Right atrium auricular region (tissue), 2 donors: ENCODE measurements around the gene EIPR1. TPM values are rescaled to one million over a fixed set of nuclear protein-coding genes. Genes with fewer than 3 reads are reported as not detected.
"Not testable (repeated sequence)": the region's sequence is repeated elsewhere in the genome, so short reads cannot be mapped to it uniquely, and the experiment has no call there.

Experiments used
- DNase-seq: peaks from one replicate; pipeline ENCODE4 v3.0.0-alpha.2; 2019; ENCODE audit warnings: low spot score
- H3K27ac ChIP-seq, 2 donors: fragments of 200-600 bp; sonication (generic); 1 replicate in 1 of 2; 2 replicates in 1 of 2; pipeline ENCODE4 v1.5.1; 2016 to 2019
- H3K27me3 ChIP-seq, 2 donors: fragments of 200-600 bp; sonication (generic); one replicate each; pipeline versions ENCODE4 v1.5.1 to v1.6.0; 2017 to 2019
- H3K36me3 ChIP-seq: fragments of 200-600 bp; sonication (generic); one replicate; pipeline ENCODE4 v1.5.1; 2016
- H3K4me1 ChIP-seq, 2 donors: fragments of 200-600 bp; sonication (generic); one replicate each; pipeline versions ENCODE4 v1.5.1 to v1.6.0; 2017 to 2019
- H3K4me3 ChIP-seq, 2 donors: fragments of 200-600 bp; sonication (generic); 1 replicate in 1 of 2; 2 replicates in 1 of 2; pipeline ENCODE4 v1.5.1; 2017 to 2019; ENCODE audit warnings: mild to moderate bottlenecking in 1 of 2, moderate library complexity in 1 of 2
- H3K9me3 ChIP-seq, 2 donors: fragments of 200-600 bp; sonication (generic); one replicate each; pipeline ENCODE4 v1.5.1; 2019
- CTCF ChIP-seq, 2 donors: fragments of 200-600 bp; sonication (generic); IDR thresholded peaks; one replicate each; pipeline ENCODE4 v1.5.1; 2019; ENCODE audit warnings: antibody characterized with exemption in 2 of 2
- total RNA-seq, 2 donors: library from RNA; depleted of rRNA; stranded (reverse); fragments of >200 nt; gene quantifications; one replicate each; pipeline ENCODE4 v1.1.0, GENCODE V29; 2016

Gene EIPR1
- total RNA-seq, 2 donors from 2014 or later: 13.2 to 13.6 TPM

- no peak overlapping the region for H3K4me3 ChIP-seq
- no peaks in the 10 kb centered on the region for H3K4me1 ChIP-seq
- no peak for TF ChIP-seq CTCF (IDR thresholded peaks at IDR 0.05)
- no peaks in the 10 kb centered on the region for H3K36me3 ChIP-seq
- no peak overlapping the region for H3K27ac ChIP-seq
- no peaks in the 10 kb centered on the region for H3K9me3 ChIP-seq
- no peak for DNase-seq
- H3K27me3 ChIP-seq: no peaks in the 10 kb centered on the region
Observed at GRCh38 chr2:3203497-3204019, 174.1 kb downstream of the EIPR1 start.

- Histone ChIP-seq H3K27ac (no peak overlapping the region), H3K27me3 (no peaks in the 10 kb centered on the region), H3K36me3 (no peaks in the 10 kb centered on the region), H3K4me1 (no peaks in the 10 kb centered on the region), H3K9me3 (no peaks in the 10 kb centered on the region), H3K4me3 (no peak overlapping the region)
- no peak for TF ChIP-seq CTCF (IDR thresholded peaks at IDR 0.05)
- DNase-seq: no peak
Observed at GRCh38 chr2:3202926-3203325, 174.7 kb downstream of the EIPR1 start.

GRCh38 chr2:3201281-3201680 is 176.3 kb downstream of the EIPR1 start:
- DNase-seq: no peak
- Histone ChIP-seq H3K27ac (no peak overlapping the region), H3K4me1 (no peaks in the 10 kb centered on the region), H3K4me3 (no peak overlapping the region), H3K27me3 (no peaks in the 10 kb centered on the region), H3K9me3 (no peaks in the 10 kb centered on the region), H3K36me3 (no peaks in the 10 kb centered on the region)
- TF ChIP-seq CTCF (IDR thresholded peaks at IDR 0.05): no peak

GRCh38 chr2:3200420-3200939 is 177.1 kb downstream of the EIPR1 start:
- no peaks in the 10 kb centered on the region for H3K4me1 ChIP-seq
- no peaks in the 10 kb centered on the region for H3K36me3 ChIP-seq
- H3K27me3 ChIP-seq: no peaks in the 10 kb centered on the region
- H3K27ac ChIP-seq: no peak overlapping the region
- no peak overlapping the region for H3K4me3 ChIP-seq
- H3K9me3 ChIP-seq: no peaks in the 10 kb centered on the region
- no peak for TF ChIP-seq CTCF (IDR thresholded peaks at IDR 0.05)
- DNase-seq: no peak

GRCh38 chr2:3199627-3200345 is 177.8 kb downstream of the EIPR1 start:
- Histone ChIP-seq H3K4me3 (no peak overlapping the region), H3K27ac (no peak overlapping the region), H3K36me3 (no peaks in the 10 kb centered on the region), H3K9me3 (no peaks in the 10 kb centered on the region), H3K4me1 (no peaks in the 10 kb centered on the region), H3K27me3 (no peaks in the 10 kb centered on the region)
- no peak for TF ChIP-seq CTCF (IDR thresholded peaks at IDR 0.05)
- DNase-seq: no peak

GRCh38 chr2:3198671-3199192 is 178.9 kb downstream of the EIPR1 start:
- H3K4me3 ChIP-seq, H3K9me3 ChIP-seq: not testable (repeated sequence)

More at GRCh38 chr2:3198671-3199192, 178.9 kb downstream of the EIPR1 start:
- not testable (repeated sequence) for H3K4me1 ChIP-seq, H3K27me3 ChIP-seq, H3K36me3 ChIP-seq, H3K27ac ChIP-seq, DNase-seq
